GM12892 (cell line): Measurements from ENCODE around the gene PCNT.

Experiments used
- POLR2AphosphoS5 ChIP-seq: IDR thresholded peaks from 2 replicates; pipeline ENCODE4 v1.6.1; 2011; ENCODE audit warnings: low read depth, low read length, control low read depth
- TAF1 ChIP-seq: IDR thresholded peaks from 2 replicates; pipeline ENCODE4 v1.6.1; 2011; ENCODE audit warnings: low read depth, mild to moderate bottlenecking, control low read depth, low read length, borderline replicate concordance

DNA sequence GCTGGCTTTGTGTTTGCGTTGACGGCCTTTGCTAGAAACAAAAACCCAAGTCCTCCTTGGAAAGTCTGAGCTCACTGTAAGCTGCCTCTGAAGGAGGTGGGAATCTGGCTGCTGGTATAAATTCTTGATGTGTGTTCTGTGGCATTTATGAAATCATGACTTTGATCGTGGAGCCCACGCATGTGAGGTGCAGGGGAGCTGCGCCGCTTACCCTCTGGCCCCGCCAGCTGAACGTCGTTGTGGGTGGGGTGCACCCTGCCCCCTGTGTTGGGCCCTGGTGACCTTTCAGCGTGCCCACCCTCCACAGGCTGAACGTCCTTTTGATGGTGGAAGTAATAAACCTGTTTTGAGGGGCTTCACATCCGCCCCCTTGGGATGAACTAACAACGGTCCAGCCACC, 113.6 kb downstream of the PCNT start:
- TF ChIP-seq POLR2AphosphoS5 (no peak), TAF1 (no peak)
